ENCODE measurements around the gene GOT1.

The GOT1 gene

DNA sequence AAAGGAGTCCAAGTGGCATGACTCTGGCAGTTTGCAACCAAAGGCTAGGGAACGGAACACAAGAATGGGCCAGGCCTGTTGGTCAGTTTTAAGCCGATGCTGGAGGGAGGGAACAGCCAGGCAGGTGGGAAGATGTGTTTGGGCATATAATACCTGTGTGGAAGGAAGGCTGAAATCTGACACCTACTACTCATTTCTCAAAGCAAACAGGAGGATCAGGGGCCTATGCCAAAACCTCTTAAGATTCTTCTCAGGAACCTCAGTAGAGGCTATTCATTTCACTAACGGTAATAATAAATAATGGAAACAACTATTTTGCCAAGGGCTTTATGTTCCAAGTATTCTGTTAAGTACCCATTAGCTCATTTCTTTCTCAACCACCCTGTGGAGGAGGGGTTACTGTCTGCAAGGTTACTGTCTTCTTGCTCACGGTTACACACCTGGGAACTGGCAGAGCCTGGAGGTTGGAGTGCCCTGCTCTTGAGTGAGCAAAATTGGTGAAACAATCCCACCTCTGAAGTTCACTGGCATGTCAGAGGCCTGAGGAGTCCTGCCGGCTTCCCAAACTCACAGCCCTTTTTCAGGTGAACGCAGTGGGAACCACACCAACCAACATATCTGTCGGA, 35.5 kb downstream of the GOT1 start:
- DNase-seq = no peak

DNA sequence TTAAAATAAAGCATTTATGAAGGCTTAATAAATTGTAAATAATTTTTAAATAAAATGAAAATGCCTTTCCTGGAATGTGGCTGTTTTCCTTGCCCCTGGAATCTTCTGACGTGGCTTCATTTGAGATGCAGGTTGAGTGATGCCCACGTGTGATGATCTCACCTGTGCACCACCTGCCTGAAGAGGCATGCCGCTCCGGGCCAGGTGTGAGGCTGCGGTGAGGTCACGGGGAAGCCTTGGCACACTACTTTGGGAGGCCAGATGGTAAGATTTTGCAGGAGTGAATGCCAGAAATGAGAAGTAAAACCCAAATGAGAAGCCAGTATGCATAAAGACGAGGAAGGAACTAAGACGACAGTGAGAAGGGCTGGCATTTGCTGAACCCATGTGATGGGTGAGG, 36.2 kb downstream of the GOT1 start:
- no peak for DNase-seq

GRCh38 chr10:99393683-99394082, 36.7 kb downstream of the GOT1 start:
- DNase-seq = no peak

GRCh38 chr10:99393036-99393435, 37.4 kb downstream of the GOT1 start:
- DNase-seq = no peak

- no peak for DNase-seq
Observed at GRCh38 chr10:99391346-99391745, 39.1 kb downstream of the GOT1 start.

DNA sequence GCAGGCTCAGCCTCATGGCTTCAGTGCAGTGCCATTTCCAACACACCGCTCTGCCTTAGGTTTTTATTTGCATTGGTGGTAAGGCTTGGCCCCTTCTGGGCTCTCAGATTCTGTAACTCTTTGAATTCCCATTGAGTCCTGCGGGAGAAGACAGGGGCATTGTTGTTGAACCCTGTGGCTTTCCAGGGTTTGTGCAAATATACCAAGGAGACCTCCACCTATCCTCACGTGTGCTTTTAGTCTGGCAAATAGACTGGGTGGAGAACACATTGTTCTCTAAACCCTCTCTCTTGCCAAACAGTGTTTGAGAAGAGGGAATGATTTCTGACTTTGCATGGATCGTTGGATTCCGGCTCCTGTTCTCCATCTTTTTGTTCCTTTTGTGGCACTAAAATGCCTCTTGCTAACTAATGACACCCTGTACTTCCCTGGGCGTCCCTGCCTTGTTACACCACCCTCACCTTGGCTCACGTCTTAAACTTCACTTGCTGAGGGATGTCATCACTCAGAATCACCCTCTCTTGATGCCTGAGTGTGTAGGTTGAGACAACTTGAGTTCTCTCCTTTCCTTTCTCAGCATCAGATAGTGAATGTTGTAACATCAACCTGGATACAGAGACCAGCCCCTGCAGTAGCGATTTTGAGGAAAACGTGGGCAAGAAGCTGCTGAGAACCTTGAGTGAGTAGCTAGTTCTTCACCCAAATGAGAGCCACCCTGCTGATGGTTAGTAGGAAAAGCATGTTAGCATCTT, 40.5 kb downstream of the GOT1 start:
- DNase-seq = no peak

DNA sequence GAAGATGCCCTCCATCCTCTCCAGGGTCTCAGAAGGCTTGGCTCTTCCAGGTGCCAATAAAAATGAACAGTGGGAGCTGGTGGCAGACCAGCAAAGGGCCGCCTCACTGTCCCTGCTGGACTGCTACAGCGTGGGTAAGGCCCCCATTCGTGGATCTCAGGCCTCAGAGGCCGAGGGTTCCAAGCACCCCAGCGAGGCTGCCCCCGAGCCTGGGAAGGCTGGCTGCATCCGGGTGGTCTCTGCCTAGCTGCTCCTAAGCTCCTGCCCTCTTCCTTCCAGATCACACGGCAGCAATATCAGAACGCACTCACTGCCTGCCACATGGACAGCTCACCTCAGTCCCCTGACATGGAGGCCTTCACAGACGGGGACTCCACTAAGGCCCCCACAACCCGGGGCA, 42.9 kb downstream of the GOT1 start:
- no peak for DNase-seq

GRCh38 chr10:99387071-99387470, 43.4 kb downstream of the GOT1 start:
- no peak for DNase-seq

DNA sequence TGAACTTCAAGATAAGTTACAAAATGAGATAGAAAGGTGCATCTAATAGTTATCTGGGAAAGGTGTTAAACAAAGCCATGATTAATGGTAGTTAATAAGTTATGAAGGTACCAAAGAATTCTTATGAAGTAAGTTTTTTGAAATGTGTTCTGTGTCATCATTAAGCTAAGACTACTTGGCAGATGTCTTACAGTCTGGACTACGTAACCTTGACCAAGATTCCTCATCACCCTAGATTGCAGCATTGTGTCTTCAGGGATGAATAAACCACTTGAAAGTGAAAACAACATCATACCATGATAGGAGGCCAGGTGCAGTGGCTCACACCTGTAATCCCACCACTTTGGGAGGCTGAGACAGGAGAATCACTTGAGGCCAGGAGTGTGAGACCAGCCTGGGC, 48.2 kb downstream of the GOT1 start:
- DNase-seq = no peak

DNA sequence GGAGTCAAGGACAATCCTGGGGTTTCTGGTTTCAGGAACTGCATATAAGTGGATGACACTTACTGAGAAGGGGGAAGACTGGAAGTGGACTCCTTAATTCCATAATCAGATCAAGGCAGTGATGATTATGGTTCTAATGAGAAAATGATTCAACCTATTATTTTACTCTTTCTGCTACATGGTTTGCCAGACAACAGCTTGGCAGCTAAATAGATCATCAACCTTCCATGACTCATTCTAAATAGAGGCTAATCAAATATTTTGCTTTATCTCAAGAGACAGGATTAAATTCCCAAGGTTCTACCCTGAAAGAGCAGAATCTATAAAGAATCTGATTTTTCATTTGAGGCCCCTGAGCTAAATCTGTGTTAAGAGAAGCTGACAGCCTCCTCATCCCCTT, 55.0 kb downstream of the GOT1 start:
- DNase-seq = no peak

- DNase-seq = no peak
Observed at GRCh38 chr10:99374972-99375371, 55.5 kb downstream of the GOT1 start.

DNA sequence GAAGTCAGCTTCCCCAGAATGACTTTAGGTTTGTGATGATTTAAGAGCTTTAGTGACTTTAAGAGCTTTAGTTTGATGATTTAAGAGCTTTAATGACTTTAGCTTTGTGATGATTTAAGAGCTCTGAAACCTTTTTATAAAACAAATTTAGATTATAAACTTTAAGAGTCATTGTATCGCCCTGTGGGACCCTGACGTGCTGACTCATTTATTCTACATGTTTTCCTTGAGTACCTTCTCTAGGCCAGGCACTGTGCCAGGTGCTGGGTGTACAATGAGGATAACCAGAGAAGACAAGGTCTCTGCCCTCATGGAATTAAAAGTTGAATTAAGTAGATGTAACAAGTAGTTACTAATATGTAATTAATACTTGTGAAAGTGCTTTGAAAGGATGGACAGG, 55.9 kb downstream of the GOT1 start:
- DNase-seq = no peak

- no peak for DNase-seq
Observed at GRCh38 chr10:99372546-99373271, 57.7 kb downstream of the GOT1 start.

DNA sequence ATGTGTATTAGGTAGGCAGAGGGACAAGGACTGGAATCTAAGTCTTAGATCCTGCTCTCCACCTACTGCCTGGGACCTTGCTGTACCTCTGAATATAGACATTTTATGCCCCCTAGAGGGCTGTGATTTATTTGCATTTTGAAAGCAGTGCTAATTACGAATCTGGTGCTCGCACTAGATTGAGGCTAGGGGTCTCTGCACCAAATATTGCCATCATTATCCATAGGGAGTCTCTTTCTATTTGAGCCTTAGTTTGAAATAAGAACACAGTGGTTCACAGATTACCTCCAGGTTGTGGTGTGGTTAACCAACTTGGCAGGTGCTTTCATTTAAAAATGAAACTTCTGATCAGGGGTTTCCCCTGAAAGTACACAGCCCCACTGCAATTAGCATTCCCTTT, 59.4 kb downstream of the GOT1 start:
- peak; percentile 20 for DNase-seq

DNA sequence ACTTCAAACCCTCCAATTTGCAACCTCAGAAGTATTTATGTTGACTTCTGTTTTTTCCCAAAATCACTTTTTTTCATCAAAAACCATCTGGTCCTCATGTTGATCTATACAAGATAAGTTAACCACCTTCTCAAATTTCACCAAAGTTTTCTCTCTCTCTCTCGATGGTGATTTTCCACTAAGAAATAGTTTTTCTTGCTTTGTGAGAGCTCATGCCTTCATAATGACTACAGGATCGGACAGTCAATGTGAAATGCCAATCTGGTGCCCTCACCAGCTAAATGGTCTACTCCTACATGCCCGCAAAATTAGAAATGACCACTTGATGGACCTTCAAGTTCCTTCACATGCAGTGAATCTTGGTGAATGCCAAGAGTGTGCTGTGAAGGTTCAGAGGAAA, 60.9 kb downstream of the GOT1 start:
- no peak for DNase-seq

DNA sequence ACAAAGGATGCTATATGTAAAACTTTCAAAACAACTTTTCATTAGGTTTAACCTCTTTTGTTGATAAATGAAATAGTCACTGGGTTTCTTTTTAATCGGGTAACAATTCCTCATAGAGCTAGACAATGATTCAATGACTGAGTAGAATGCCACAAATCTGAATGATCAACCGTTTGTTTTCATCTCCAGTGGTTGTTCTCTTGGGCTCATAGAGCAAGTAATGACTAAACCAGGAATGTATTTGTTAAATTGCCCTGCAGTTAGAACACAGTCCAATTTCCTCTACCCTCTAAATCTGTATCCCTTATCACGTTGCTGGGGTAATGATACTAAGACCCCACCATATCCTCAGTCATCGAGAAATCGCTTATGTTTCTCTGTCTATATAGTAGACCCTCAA, 61.3 kb downstream of the GOT1 start:
- DNase-seq = no peak

GRCh38 chr10:99368646-99369045, 61.8 kb downstream of the GOT1 start:
- no peak for DNase-seq

- DNase-seq = no peak
Observed at GRCh38 chr10:99366666-99367065, 63.8 kb downstream of the GOT1 start.

GRCh38 chr10:99365736-99366135, 64.7 kb downstream of the GOT1 start:
- DNase-seq = no peak

DNA sequence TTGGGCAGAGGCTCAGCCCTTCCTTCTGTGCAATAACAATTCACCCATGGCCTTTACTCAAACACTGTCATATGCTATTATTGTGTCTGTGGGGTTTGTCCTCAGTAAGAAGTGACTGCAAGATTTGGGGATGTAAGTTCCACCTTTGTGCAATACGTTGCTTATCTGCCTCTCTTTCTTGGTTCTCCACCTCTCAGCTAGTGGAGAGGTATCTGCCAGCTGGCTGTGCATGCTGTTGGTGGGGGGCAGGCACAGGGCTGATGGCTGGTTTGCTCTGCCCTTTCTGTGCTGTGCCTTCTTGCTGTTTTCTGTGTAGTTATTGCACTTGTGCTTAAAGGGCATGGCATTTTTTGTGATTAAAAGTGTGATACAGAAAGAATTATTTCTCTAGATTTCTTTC, 65.1 kb downstream of the GOT1 start:
- DNase-seq = no peak

- no peak for DNase-seq
Observed at GRCh38 chr10:99364125-99364524, 66.3 kb downstream of the GOT1 start.

GRCh38 chr10:99360934-99361333, 69.5 kb downstream of the GOT1 start:
- no peak for DNase-seq

DNA sequence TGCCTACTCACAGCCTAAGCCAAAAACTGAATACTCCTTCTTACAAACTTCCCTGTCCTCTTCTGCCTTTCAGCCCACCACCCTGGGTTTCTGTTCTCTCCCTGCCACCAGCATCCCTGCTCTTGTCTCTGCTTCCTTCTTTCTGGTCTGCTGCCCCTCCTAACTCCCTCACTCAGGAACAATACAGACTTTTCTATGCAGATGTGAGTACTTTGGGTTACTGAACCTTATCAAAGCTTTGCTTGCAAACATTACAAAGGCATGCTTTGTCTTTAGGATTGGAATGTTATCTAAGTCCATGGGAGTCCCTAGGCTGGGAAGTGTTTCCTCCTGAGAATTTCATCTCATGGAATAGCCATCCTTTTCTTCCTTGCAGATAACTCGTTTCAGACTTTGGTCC, 72.3 kb downstream of the GOT1 start:
- DNase-seq = no peak

DNA sequence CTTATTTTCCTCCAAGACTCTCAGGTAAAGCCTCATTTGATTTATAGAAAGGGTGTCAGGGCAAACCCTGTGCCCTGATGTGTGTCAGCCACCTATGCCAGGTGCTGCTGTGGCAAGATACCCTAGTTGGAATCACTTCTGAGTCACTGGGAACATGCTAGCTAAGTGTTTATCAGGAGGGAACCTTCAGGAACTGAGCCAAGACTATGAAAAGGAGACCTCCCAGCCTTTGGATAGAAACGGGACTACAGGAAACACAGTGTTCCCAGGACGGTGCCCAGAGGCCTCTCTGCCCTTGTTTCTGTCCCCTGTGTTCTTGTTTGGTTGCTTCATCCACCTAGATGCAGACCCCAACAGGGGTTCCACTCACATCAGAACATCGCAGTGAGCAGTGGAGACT, 72.7 kb downstream of the GOT1 start:
- DNase-seq = no peak
